Breast epithelium (tissue), 4 donors: ENCODE measurements around the gene AGAP3. TPM values are rescaled to one million over a fixed set of nuclear protein-coding genes. Genes with fewer than 3 reads are reported as not detected.

Experiments
- DNase-seq, 2 donors: peaks; one replicate each; pipeline ENCODE4 v3.0.0-alpha.2; 2019; ENCODE audit warnings: low spot score in 2 of 2
- H3K27ac ChIP-seq, 2 donors: fragments of 200-600 bp; sonication (generic) in 1 of 2; one replicate each; pipeline ENCODE4 v1.5.1; 2016 to 2019; ENCODE audit warnings: mild to moderate bottlenecking in 1 of 2
- H3K27me3 ChIP-seq, 2 donors: fragments of 200-600 bp; sonication (generic) in 1 of 2; one replicate each; pipeline versions ENCODE4 v1.5.1 to v1.6.0; 2017 to 2019; ENCODE audit warnings: control low read depth in 1 of 2, mild to moderate bottlenecking in 1 of 2
- H3K36me3 ChIP-seq: fragments of 200-600 bp; one replicate; pipeline ENCODE4 v1.5.1; 2019
- H3K4me1 ChIP-seq, 2 donors: fragments of 200-600 bp; sonication (generic); one replicate each; pipeline ENCODE4 v1.5.1; 2016 to 2019; ENCODE audit warnings: control low read depth in 1 of 2
- H3K4me3 ChIP-seq, 3 donors: fragments of 200-600 bp; sonication (generic); 1 replicate in 2 of 3; 2 replicates in 1 of 3; pipeline ENCODE4 v1.5.1; 2016 to 2019; ENCODE audit warnings: mild to moderate bottlenecking in 3 of 3, moderate library complexity in 2 of 3
- H3K9me3 ChIP-seq, 2 donors: fragments of 200-600 bp; sonication (generic) in 1 of 2; one replicate each; pipeline ENCODE4 v1.5.1; 2016 to 2019; ENCODE audit warnings: control low read depth in 1 of 2
- POLR2A ChIP-seq: fragments of 450-650 bp; IDR thresholded peaks from one replicate; pipeline ENCODE4 v1.6.1; 2016; ENCODE audit warnings: antibody characterized with exemption, mild to moderate bottlenecking, moderate library complexity
- POLR2AphosphoS5 ChIP-seq, 3 donors: sonication (generic); formaldehyde crosslinking; IDR thresholded peaks; one replicate each; pipeline ENCODE4 v1.6.1; 2017; ENCODE audit warnings: antibody characterized with exemption in 3 of 3
- intact Hi-C: fragments of 100-400 bp; cut with DNase I; formaldehyde crosslinking; loops from one replicate; pipeline ENCODE4 v1.15.1; 2023; ENCODE audit warnings: low total_unique reads
- total RNA-seq, 3 donors: library from RNA; depleted of rRNA; stranded (reverse); fragments of >200 nt; gene quantifications; one replicate each; pipeline ENCODE4 v1.1.0, GENCODE V29; 2016
- TF ChIP-seq, protein P1 (sequence below), 3 donors: fragments of 450-650 bp; IDR thresholded peaks; one replicate each; pipeline ENCODE4 v1.5.1; 2016 to 2017; ENCODE audit warnings: antibody characterized with exemption in 3 of 3, mild to moderate bottlenecking in 3 of 3, moderate library complexity in 3 of 3

AGAP3 gene
- total RNA-seq, 3 donors from 2014 or later, result 47.2 to 58.1 (median 55.1) TPM

DNA sequence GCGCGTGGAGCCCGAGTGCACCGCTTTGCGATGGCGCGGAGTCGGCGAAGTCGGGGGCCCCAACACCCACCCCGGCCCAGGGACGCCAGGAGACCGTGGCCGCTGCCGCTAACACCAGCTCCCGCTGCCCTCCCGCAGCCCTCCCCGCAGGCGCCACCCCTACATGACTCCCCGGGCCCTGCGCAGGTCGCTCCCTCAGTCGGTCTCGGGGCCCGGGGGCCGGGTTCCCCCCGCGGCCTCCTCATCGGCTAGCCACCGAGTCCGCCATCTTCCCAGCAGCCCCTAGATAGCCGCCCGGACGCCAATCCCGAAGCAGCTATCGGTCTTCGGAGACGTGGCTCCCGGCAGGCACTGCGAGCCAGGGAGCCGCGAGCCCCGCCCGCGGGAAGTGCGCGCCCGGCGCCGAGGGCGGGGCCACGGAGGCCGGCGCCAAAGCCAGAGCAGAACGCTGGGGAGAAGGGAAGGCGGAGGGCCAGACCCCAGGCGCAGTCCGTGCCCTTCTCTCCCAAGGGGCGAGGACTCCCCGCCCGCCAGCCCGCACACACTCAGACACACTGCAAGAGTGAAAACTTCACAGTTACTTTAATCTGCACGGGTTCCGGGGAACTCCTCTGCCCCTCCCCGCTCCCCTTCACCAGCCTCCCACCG is 5.6 kb upstream of the AGAP3 start, which contains the start of gene FASTK:
Gene FASTK, minus strand, starts transcription at position 288 of the 648 bp plus-strand sequence. Its CDS starts 43 bp downstream, at position 245.
- Histone ChIP-seq H3K27me3 (no peaks in the 10 kb centered on the region), H3K27ac (peak within 1 kb of the TSS; percentile 90 to 95)

DNA sequence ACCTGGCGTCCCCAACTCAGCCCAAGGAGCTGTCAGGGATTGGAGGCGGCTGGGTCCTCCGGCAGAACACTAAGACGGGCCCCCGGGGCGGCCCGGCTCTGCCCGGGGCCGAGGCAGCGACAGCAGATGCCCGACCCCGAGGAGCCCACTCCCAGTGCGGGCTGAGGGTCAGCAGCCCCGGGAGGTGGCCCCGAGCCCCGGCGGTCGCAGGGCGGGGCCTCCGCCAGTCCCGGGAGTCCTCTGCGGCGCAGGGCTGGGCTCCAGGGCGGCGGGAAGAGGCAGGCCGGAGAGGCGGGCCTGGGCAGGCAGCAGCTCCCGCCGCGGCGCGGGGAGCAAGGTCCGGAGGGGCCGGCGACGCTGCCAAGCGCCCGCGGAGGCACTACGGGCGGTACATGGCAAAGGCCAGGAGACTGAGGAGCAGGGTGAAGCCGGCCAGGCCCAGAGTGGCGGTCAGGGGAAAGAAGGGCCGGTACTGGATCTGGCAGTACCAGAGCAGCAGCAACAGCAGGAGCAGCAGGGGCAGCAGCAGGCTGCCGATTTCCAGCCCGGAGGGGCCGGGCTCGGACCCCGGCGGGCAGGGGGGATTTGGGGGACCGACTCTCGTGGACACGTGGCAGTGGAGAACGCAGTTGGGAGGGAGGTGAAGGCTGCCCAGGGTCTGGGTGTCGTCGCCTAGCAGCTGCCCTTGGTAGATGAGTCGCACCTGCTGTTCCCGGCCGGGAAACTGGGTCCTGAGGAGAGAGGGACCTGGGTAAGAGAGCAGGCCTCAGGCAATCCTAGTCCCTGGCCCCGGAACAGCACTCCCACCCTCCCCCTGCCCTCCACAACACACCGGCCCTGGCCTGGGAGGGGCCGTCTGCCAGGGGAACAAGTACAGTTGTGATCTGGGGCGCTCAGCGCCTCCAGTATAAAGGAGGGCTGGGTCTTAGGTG is 4.8 kb upstream of the AGAP3 start:
- TF ChIP-seq, protein P1, sequence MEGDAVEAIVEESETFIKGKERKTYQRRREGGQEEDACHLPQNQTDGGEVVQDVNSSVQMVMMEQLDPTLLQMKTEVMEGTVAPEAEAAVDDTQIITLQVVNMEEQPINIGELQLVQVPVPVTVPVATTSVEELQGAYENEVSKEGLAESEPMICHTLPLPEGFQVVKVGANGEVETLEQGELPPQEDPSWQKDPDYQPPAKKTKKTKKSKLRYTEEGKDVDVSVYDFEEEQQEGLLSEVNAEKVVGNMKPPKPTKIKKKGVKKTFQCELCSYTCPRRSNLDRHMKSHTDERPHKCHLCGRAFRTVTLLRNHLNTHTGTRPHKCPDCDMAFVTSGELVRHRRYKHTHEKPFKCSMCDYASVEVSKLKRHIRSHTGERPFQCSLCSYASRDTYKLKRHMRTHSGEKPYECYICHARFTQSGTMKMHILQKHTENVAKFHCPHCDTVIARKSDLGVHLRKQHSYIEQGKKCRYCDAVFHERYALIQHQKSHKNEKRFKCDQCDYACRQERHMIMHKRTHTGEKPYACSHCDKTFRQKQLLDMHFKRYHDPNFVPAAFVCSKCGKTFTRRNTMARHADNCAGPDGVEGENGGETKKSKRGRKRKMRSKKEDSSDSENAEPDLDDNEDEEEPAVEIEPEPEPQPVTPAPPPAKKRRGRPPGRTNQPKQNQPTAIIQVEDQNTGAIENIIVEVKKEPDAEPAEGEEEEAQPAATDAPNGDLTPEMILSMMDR (IDR thresholded peaks at IDR 0.05), result no peak
- TF ChIP-seq POLR2AphosphoS5 (IDR thresholded peaks at IDR 0.05), result no peak
- TF ChIP-seq POLR2A, result no peak
- Histone ChIP-seq H3K4me3 (peak overlapping the region; percentile 90 to 95 (median 91)), H3K9me3 (no peaks in the 10 kb centered on the region), H3K27ac (peak overlapping the region; percentile 90 to 95), H3K36me3 (no peaks in the 10 kb centered on the region), H3K27me3 (no peaks in the 10 kb centered on the region), H3K4me1 (peaks cover 12 to 31% of the 10 kb centered on the region in 2 donors)
- no peak for DNase-seq
- intact Hi-C loops, result no loop called here

More for the DNA sequence above, 5.6 kb upstream of the AGAP3 start, which contains the start of gene FASTK:
- no peaks in the 10 kb centered on the region for H3K9me3 ChIP-seq
- H3K4me3 ChIP-seq, result peak within 1 kb of the TSS; percentile 90 to 95 (median 91)
- peaks cover 12 to 31% of the 10 kb centered on the region in 2 donors for H3K4me1 ChIP-seq
- TF ChIP-seq, protein P1 (IDR thresholded peaks at IDR 0.05), result no peak
- TF ChIP-seq POLR2A, result peak; percentile 6
- peak; percentile 33 to 55 (median 38) for TF ChIP-seq POLR2AphosphoS5 (IDR thresholded peaks at IDR 0.05)
- DNase-seq, result peak; percentile 79 to 84
- H3K36me3 ChIP-seq, result no peaks in the 10 kb centered on the region
- intact Hi-C loops, result no loop called here

DNA sequence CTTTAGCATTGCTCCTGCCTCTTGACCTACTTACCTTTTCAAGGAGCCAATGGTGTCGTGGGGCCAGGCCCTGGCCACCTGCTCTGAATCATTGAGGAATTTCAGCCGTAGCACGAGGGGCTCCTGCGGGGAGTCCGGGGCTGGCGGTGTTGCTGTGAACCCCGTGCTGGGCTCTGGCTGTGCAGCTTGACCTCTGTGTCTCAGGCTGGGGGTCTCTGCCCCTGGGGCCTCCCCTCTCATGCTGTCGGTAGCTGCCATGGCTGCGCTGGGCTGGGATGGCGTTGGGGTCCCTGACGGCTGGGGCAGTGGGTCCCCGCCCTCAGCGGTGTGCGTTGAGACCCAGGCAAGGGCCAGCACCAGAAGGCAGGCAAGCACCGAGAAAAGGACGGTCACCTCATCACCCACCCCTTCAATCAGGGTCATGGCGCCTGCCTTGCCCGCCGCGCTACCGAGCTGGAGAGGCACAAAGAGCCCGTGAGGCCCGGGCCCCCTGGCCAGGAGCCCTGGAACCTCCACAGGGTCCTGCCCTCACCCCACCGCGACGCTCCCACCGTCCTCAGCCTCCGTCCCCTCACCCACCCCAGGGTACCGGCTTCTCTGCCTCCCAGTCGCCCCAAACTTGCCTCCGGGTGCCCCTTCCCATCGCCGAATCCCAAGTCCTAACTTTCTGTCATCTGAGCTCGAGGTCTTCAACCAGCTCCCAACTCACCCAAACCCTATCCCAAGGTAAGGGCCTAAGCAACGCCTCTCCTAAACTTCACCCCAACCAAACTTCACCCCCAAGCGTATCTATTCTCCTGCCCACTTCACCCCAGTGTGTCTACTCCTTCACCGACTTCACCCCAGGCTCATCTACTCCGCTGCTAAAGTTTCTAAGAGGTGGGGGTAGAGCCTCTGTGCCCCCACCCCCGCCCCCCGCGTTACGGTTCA is 3.9 kb upstream of the AGAP3 start:
- no peaks in the 10 kb centered on the region for H3K36me3 ChIP-seq
- no peak for DNase-seq
- peak overlapping the region; percentile 90 to 95 (median 91) for H3K4me3 ChIP-seq
- H3K9me3 ChIP-seq, result no peaks in the 10 kb centered on the region
- peaks cover 12 to 31% of the 10 kb centered on the region in 2 donors for H3K4me1 ChIP-seq
- TF ChIP-seq, protein P1 (IDR thresholded peaks at IDR 0.05), result no peak
- TF ChIP-seq POLR2A (no peak), POLR2AphosphoS5 (IDR thresholded peaks at IDR 0.05) (no peak)
- peak overlapping the region; percentile 90 to 95 for H3K27ac ChIP-seq
- no peaks in the 10 kb centered on the region for H3K27me3 ChIP-seq
- intact Hi-C loops, result no loop called here

DNA sequence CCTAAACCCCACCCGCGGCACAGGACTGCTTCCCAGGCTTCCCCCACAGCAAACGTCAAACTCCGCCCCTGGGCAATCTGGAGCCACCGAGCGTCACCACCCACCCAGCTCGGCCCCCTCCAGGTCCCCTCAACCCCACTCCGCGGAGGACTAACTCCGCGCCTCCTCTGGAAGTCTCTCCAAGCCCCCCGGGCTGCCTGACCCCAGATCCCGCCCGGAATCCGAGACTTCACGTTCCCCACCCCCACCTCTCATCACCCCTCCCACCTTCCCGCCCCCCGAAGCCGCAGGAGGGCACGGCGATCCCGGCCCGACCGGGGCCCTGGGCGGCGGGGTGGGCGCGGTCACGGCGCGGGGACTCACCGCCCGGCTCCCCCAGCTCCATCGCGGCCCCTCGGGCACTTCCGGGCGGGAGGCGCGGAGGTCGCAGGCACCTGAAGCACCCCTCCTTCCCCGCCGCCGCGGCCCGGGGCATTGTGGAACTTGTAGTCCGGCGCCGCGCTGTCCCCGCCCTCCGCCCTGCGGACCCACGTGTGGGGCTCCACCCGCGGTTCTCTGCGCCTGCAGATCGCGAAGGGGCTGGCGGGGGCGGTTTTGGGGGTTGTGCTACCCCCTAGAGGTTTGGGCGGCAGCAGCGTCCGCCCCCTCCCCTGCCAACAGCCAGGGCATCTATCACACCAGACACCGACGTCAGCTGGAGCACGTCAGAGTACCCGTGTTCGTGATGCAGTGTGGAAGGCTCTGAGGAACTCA is 3.0 kb upstream of the AGAP3 start, which contains the start of gene TMUB1:
Gene TMUB1, minus strand, starts transcription at position 423 of the 753 bp plus-strand sequence. CDS start 930 bp downstream, outside the sequence.
- peak; percentile 65 to 71 for DNase-seq

More for the DNA sequence above, 3.0 kb upstream of the AGAP3 start, which contains the start of gene TMUB1:
- H3K4me3 ChIP-seq, result peak within 1 kb of the TSS; percentile 84 to 95 (median 90)
- no peak for TF ChIP-seq POLR2A
- peak in 1 of 3 donors; percentile 47 for TF ChIP-seq POLR2AphosphoS5 (IDR thresholded peaks at IDR 0.05)
- H3K27me3 ChIP-seq, result no peaks in the 10 kb centered on the region
- peaks cover 12 to 38% of the 10 kb centered on the region in 2 donors for H3K4me1 ChIP-seq
- H3K36me3 ChIP-seq, result no peaks in the 10 kb centered on the region
- H3K27ac ChIP-seq, result peak within 1 kb of the TSS; percentile 90 to 95
- intact Hi-C loops, result no loop called here
- H3K9me3 ChIP-seq, result no peaks in the 10 kb centered on the region
